GM21381 (cell line): ENCODE data around the gene PI4K2A.

Experiments used
- ATAC-seq: cut with Tn5 transposase; IDR thresholded peaks from one replicate; pipeline ENCODE4 v1.9.1; 2021; ENCODE audit warnings: mild to moderate bottlenecking, moderate library complexity; ENCODE audit not compliant: unreplicated experiment

PI4K2A gene

DNA sequence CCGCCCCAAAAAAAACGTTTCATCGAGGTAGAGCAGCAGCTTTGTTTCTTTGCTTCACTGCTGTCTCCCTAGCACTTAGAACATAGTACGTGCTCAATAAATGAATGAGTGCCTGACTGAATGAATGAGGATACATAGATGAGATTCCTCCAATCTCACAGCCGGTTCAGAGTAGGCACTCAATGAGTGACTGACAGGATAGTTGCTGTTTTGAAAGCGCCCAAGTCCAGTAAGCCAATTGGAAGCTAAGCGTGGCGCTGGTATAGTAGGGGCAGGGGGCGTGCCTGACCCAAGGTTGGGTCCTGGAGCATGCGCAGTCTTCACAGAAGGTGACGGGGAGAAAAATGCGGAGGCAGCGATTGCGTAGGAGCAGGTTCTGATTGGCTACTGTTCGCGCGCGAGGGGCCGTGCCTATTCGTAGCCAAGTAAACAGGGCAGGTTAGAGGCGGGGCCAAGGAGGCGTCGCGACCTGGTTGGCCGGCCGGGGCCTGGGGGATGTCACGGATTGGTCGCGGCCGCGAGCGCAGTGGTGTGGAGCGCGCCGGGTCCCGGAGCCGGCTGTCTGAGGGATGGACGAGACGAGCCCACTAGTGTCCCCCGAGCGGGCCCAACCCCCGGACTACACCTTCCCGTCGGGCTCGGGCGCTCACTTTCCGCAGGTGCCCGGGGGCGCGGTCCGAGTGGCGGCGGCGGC is at the start of gene PI4K2A:
Gene PI4K2A, plus strand, starts transcription at position 498 of the 694 bp plus-strand sequence. Its CDS starts 72 bp downstream, at position 570.
- ATAC-seq, result peak; percentile 97

DNA sequence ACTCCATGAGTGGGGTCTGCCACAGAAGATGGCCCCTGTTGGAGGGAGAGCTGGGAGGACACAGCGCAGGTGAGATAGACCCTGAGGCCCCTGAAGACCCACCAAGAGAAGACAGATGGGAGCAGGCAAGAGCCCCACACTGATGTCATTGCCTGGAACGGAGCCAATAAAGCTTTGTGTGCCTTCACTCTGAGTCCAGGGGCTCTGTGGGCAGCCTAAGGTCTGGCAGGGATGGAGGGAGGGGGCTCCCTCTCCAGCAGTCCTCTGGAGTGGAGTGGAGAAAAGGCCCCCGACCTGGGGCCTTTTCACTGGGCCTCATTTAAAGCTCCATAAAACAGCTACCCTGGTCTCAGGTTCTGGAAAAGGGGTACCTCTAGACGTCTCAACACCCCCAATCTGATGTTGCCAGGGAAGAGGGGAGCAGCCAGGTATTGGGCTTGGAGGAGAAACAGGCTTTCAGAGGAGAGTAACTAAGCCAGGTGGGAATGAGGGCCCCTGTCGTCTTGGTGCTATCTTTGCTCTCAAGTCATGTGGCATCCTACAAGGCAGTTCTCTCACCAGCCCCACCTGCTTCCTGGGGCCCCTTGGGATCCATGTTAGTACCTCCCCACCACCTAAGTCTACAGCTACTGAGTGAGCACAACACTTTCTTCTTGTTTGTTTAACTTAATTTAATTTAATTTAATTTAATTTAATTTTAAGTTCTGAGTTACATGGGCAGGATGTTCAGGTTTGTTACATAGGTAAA is 49.5 kb upstream of the PI4K2A start:
- ATAC-seq, result no peak

DNA sequence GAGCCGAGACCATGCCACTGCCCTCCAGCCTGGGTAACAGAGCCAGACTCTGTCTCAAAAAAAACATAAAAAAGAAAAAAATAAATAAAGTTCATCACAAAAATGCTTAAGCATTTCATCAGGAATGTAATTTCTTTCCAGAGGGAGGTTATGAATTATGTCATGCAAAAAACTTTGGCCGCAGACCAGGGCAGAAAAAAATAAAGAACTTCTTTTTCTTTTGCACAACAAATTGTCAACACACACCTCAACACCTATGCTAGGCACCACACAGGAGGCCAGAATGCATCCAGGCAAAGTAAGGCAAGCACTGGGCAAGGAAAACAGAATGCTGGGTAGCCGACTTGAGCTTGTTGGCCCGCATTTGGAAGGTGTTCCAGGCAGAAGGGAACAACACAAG is 47.0 kb upstream of the PI4K2A start:
- no peak for ATAC-seq

DNA sequence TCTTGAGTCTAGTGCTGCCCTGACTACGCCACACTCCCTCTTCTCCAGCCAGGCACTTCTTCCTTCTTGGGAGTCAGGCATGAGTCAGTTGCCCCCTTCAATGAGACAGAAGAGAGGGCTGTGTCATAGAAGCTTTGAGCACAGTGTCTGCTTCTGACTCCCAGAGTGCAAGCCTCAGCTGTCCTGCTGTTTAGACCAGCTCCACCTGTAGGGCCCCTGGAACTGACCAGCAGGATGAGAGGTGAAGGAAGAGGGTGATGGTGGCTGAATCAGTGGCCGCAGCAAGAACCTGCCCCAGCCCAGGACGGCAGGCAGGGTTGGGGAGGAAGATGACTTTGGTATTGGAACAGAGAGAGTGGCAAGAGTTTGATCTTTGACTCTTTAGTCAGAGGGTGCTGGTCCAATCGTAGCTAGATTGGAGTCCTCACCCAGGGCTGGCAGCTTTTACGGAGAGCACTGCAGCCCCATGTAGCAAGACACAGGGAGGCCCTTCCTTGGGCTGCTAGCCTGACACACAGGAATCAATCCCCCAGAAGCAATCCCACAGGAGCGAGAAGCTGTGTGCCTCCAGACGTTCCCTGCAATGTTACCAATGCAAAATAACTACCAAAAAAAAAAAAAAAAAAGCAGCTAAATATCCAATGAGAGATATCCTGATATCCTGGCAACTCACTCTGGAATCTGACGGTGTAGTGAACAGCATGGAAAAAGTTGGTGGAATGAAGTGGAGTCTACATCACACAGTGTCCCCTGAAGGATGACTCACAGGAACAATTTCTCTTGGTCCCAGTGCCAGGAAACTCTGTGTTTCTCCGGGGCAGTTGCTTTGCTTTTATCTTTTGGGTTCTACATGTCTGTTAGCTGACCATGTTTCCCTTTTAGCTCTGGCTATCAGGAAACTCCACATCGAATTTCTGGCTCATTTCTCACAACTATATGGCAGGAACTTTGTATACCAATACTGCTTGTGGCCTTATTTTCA is 44.1 kb upstream of the PI4K2A start:
- no peak for ATAC-seq

DNA sequence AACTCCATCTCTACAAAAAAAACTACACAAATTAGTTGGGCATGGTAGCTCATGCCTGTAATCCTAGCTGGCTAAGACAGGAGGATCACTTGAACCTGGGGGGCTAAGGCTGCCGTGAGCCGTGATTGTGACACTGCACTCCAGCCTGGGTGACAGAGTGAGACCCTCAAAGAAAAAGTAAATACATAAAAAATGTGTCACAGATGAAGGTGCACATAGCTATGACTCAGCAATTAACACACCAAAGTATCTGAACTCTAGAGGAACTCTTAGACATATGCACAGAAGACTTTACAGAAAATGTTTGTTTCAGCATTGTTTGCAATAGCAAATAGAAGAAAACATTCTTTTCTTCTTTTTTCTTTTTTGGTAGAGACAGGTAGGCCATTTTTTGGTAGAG is 42.7 kb upstream of the PI4K2A start:
- no peak for ATAC-seq

DNA sequence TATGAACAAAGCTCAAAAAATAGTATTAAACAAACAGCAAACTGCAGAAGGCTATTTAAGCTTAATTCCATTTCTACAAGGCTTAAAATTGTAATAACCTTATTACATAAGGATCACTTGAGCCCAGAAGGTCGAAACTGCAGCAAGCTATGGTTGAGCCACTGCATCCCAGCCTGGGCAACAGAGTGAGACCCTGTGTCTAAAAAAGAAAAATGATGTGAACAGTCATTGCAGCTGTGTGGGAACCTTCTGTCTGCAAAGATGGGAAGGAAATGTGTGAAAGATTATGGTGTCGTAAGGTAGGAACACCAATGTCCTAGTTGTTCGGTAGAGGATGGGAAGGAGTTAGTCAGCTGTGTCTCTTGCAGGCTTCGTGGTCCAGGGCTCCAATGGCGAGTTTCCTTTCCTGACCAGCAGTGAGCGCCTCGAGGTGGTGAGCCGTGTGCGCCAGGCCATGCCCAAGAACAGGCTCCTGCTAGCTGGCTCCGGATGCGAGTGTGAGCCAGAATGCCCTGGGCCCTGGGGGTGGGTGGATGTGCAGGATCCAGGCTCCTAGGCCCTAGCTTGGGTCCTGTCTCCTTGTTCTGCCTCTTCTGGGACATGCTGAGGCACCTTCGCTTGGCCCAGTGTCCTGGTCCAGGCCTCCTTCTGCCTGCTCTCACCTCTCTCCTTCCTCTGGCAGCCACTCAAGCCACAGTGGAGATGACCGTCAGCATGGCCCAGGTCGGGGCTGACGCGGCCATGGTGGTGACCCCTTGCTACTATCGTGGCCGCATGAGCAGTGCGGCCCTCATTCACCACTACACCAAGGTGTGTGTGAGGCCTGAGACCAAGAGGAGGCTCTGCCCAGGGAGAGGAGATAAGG is 41.8 kb upstream of the PI4K2A start:
- no peak for ATAC-seq

DNA sequence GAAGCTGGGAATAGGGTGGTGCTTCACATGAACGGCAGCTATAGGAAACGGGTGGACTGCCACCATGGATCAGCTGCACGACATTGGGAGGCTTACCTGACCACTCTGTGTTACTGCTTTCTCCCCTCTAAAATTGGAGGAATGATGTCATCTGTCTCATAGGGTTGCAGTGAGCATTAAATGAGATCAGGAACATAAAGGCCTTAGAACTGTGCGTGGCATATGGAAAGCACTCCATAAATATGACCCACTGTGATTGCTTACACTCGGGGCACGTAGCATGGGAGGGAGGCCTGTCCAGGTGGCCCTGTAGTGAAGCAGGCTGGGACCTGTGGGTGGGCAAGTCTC is 41.2 kb upstream of the PI4K2A start:
- no peak for ATAC-seq

DNA sequence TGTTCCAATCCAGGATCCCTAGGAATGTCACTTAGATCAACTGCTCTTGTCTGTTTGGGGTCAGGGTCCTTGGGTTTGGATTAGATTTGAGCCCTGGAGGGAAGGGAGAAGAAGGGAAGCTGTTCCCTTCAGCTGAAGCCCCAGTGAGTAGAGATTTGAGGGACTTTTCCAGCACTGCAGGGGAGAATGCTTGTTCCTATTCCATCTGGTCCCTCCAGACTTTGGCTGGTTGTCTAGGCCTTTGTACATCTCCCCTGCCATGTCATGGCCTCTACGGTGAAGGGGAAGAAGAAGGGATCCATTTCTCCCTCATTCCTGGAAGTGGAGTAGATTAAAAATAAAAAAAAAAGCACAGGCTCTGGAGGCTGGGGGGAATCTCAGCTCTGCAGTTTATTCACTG is 39.9 kb upstream of the PI4K2A start:
- ATAC-seq, result no peak

DNA sequence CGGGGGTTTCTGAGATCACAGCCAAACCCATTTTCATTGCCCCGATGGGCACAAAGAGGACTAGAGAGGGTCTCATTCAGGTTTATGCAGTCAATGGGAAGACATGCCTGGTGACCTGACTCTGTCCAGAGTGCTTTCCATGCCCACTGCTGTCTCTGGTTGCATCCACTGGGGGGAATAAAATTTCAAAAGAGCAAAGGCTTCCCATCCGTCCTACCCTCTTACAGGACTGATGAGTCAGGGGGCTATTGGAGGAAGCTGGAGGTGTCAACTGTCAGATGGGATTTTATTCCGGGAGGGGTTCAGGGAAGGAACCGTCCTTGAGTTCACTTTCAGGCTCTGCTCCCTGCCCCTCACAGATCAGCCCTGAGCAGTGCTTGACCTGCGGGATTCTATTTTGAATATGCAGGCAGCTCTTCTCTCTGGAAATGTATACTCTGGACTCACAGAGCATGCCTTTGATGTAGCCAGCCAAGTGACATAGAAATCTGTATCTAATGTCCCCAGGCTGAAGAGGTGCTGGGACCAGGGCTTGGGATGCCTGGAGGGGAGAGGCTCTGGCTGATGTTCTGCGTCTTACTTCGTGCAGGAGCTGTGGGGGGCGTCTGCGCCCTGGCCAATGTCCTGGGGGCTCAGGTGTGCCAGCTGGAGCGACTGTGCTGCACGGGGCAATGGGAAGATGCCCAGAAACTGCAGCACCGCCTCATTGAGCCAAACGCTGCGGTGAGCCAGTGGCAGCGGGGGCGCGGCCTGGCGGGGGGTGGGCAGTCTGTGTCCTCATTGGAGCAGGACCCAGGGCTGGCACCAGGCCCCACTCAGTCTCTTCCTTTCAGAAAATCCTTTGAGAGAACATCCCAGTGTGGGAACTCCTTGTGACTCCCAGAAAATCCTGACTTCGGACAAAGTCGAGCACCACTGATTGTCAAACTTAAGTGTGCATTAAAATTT is 38.9 kb upstream of the PI4K2A start:
- ATAC-seq, result no peak

DNA sequence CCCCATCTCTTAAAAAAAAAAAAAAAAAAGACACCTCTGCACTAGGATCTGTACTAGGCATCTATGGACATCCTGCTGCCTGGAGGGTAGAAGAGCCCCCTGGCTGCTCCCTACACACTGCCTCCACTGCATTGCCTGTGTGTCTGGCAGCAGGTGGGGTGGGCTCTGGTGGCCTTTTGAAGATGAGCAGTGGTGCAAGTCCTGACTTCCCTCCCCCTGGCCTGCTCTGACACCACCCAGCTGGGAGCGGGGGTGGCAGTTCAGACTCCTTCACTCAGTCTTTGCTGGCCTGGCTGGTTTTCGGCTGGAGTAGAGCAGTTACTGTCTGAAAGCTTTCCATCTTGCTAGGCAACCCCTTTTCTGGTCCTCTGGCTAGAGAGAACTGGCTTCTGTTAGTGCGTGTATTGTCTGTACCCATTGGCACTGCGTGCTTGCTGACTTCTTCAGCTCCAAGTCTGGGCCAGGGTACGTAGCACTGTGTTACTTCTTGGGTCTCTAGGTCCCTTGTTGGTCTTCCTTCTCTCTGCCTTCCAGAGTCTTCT is 33.3 kb upstream of the PI4K2A start:
- no peak for ATAC-seq

DNA sequence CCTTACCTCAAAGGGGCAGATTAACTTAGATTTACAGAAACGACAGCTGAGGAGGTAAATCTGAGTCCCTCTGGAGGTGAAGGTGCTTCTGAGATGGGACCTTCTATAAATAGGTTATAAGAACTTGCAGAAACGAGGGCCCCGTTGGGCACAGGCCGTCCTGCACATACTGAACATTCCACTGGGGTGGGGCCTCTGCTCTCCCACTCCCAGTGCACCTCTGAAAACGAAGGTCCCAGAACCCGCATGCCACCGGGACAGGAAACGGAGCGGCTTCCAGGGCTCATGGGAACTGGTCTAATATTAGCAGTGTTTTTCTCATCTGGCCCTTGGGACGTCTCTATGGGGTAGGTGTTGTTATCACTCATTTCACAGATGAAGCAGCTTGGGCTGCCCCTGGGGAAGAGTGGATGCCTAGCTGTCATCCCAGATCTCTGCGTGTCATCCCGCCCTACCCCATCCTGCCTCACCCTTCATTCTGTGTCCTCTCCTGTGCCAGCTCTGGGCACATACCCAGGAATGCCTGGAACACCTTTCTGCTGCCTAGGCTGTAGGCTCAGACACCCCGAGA is 31.4 kb upstream of the PI4K2A start:
- no peak for ATAC-seq

DNA sequence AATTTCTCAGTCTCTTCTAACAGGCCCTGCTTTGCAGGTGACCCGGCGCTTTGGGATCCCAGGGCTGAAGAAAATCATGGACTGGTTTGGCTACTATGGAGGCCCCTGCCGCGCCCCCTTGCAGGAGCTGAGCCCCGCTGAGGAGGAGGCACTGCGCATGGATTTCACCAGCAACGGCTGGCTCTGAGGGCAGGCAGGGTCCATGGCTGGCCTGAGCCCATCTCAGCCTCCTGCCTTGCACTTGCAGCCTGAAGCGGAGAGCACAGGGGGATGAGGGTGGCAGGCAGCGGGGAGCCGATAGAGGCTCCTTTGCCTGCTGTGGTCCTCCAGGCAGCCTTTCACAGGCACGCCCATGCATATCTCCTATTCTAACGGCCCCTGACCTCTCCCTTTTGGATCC is 29.0 kb upstream of the PI4K2A start:
- ATAC-seq, result no peak

DNA sequence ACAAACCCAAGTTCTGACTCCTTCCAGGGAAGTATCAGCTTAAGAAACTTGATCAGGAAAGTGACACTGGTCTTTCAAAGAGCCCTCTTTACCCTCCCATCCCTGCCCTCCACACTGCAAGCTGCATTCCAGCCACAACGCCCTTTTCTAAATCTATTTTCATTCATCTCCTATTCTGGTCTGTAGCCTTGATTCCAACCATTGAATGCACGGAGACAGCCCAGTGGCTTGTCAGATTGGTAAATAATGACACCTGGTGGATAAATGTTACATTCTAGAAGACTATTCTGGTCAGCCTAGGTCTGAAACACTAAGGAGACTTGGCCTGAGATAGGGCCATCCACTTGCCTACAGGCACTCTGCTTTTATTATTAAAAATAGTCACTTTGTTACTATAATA is 28.1 kb upstream of the PI4K2A start:
- ATAC-seq, result no peak

DNA sequence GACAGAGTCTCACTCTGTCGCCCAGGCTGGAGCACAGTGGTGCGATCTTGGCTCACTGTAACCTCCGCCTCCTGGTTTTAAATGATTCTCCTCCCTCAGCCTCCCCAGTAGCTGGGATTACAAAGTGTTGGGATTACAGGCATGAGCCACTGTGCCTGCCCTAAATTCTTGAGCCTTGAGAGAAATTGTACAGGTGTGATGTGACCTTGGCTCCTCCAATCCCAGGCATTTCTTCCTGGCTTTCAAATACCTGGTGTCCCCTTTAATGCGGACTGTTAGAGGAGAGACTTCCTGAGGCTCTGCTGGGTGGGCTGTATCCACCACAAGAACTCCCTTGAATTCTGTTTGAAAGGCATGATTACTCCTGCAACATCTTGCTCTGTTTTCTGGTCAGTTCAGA is 22.2 kb upstream of the PI4K2A start:
- no peak for ATAC-seq

DNA sequence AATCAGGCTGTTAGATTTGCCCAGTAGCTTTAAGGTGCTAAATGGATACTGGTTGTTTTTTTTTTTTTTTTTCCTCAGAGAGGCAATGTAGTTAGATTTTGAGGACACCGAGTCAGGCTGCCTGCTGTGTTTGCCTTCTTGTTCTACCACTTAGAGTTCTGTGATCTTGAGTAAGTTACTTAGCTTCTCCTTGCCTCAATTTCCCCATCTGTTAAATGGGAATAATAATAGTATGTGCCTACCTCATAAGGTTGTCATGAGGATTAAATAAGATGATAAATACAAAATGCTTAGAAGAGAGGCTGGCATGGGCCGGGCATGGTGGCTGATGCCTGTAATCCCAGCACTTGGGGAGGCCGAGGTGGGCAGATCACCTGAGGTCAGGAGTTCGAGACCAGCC is 21.7 kb upstream of the PI4K2A start:
- no peak for ATAC-seq

DNA sequence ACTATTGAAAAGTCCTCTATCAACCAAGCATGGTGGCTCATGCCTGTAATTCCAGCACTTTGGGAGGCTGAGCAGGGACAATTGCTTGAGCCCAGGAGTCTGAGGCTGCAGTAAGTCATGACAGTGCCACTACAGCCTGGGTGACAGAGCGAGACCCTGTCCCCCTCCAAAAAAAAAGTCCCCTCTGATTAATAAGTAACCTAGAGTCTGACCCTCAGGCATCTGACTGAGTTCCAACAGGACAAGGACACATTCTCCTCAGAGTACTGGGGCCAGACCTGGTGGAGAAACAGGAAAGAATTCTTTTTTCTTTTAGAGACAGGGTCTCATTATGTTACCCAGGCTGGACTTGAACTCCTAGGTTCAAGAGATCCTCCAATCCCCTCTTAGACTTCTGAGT is 17.2 kb upstream of the PI4K2A start:
- no peak for ATAC-seq

DNA sequence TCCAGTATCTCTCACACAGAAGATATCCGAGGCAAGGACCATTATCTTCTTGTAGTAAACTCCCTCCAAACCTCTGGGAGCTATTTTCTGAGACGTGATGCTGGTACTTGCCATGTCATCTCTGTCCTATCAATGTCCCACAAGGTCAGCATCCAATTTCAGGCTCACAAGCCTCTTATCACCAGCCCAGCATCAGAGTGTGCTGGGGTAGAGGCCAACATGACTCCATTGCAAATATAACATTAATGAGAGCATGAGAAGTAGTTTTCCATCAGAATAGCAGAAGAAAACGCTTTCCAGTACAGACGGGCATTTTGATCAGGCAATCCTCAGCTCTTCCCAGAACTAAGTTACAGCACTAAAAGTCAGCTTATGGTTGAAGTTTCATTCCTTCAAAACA is 12.7 kb upstream of the PI4K2A start:
- no peak for ATAC-seq

DNA sequence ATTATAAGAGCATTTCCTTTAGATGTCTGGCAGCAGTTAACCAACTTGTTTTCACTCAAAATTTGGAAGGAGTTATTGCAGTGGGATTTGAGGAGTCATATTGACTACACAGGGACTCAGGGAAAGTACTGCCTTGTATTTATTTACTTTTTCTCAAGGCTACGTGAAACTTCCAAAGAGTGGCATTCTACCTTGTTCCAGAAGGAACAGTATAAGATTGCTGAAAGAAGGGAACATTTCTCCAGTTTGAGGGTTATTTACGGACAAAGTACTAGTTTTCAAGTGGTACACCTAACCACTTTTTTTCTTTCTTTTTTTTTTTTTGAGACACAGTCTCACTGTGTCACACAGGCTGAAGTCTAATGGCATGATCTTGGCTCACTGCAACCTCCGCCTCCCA is 12.2 kb upstream of the PI4K2A start:
- no peak for ATAC-seq

DNA sequence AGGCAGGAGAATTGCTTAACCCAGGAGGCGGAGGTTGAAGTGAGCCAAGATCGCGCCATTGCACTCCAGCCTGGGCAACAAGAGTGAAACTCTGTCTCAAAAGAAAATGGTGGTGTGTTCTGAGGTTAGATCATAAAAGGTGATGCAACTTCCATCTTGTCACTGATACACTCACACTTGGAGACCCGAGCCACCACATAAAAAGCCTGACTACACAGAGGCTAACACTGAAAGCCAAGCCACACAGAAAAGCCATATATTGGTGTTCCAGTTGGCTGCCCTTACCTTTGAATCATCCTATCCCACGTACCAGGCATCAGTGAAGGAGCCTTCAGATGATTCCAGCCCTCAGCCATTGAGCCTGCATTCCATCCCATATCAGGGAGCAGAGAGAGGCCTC is 11.2 kb upstream of the PI4K2A start:
- no peak for ATAC-seq
